Suprapubic skin (tissue), 3 donors: ENCODE data around the gene ZBTB2.

Experiments used
- EP300 ChIP-seq: sonication (generic); formaldehyde crosslinking; IDR thresholded peaks from one replicate; pipeline ENCODE4 v1.6.1; 2017; ENCODE audit warnings: antibody characterized with exemption
- TF ChIP-seq, protein P1 (sequence below), 2 donors: fragments of 200-600 bp in 1 of 2; fragments of 450-650 bp in 1 of 2; sonication (generic) in 1 of 2; IDR thresholded peaks; one replicate each; pipeline ENCODE4 v1.5.1; 2016 to 2019; ENCODE audit warnings: antibody characterized with exemption in 2 of 2, mild to moderate bottlenecking in 1 of 2, moderate library complexity in 1 of 2

DNA sequence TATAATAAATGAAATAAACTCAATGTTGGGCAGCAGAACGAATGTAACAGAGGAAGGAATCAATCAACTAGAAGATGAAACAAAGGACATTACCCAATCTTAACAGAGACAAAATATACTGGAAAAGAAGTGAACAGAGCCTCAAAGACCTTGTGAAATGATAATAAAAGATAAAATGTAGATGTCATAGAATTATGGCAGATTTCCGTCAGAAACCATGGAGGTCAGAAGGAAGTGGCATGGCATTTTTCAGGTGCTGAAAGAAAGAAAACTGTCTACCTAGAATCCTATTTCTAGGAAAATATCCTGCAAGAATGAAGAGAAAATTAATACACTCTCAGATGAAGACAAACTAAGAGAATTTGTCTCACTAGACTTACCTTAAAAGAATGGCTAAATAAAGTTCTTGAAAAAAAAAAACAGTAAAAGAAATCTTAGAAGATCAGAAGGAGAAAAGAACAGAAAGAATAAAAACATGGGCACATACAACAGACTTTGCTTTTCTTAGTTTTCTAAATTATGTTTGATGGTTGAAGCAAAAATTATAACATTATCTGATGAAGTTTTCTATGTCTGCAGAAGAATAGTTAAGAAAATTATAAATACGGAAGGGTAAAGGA, 23.4 kb upstream of the ZBTB2 start:
- TF ChIP-seq, protein P1, sequence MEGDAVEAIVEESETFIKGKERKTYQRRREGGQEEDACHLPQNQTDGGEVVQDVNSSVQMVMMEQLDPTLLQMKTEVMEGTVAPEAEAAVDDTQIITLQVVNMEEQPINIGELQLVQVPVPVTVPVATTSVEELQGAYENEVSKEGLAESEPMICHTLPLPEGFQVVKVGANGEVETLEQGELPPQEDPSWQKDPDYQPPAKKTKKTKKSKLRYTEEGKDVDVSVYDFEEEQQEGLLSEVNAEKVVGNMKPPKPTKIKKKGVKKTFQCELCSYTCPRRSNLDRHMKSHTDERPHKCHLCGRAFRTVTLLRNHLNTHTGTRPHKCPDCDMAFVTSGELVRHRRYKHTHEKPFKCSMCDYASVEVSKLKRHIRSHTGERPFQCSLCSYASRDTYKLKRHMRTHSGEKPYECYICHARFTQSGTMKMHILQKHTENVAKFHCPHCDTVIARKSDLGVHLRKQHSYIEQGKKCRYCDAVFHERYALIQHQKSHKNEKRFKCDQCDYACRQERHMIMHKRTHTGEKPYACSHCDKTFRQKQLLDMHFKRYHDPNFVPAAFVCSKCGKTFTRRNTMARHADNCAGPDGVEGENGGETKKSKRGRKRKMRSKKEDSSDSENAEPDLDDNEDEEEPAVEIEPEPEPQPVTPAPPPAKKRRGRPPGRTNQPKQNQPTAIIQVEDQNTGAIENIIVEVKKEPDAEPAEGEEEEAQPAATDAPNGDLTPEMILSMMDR (IDR thresholded peaks at IDR 0.05): no peak
- TF ChIP-seq EP300: no peak
